Lower lobe of right lung (tissue), 2 donors: ENCODE data around the gene HOGA1. TPM values are rescaled to one million over a fixed set of nuclear protein-coding genes. Genes with fewer than 3 reads are reported as not detected.
"Not testable (repeated sequence)": the region's sequence is repeated elsewhere in the genome, so short reads cannot be mapped to it uniquely, and the experiment has no call there.

Experiments
- ATAC-seq, 2 donors: fragments of 200-7000 bp; cut with Tn5 transposase; one replicate each; pipeline ENCODE4 v1.9.1; 2020 to 2022; ENCODE audit warnings: mild to moderate bottlenecking in 2 of 2, moderate library complexity in 2 of 2
- DNase-seq: peaks from one replicate; pipeline ENCODE4 v3.0.0-alpha.2; 2020
- H3K27ac ChIP-seq: fragments of 200-600 bp; one replicate; pipeline ENCODE4 v1.8.0; 2022
- H3K27me3 ChIP-seq: fragments of 200-600 bp; one replicate; pipeline ENCODE4 v1.8.0; 2022; ENCODE audit warnings: low read depth
- H3K36me3 ChIP-seq: fragments of 200-600 bp; one replicate; pipeline ENCODE4 v1.8.0; 2022; ENCODE audit warnings: mild to moderate bottlenecking
- H3K4me1 ChIP-seq: fragments of 200-600 bp; one replicate; pipeline ENCODE4 v1.8.0; 2022
- H3K4me3 ChIP-seq: fragments of 200-600 bp; one replicate; pipeline ENCODE4 v1.8.0; 2022; ENCODE audit warnings: mild to moderate bottlenecking
- H3K9me3 ChIP-seq: fragments of 200-600 bp; one replicate; pipeline ENCODE4 v1.8.0; 2022
- CTCF ChIP-seq: fragments of 200-600 bp; IDR thresholded peaks from one replicate; pipeline ENCODE4 v1.8.0; 2022; ENCODE audit warnings: antibody characterized with exemption, mild to moderate bottlenecking
- intact Hi-C: fragments of 100-400 bp; cut with DNase I; formaldehyde crosslinking; loops from one replicate; pipeline ENCODE4 v1.11.0; 2022
- total RNA-seq: library from RNA; stranded (reverse); fragmentation: NEBNext Ultra II Directional; extraction: Animal tissue kit (Norgen Biotek cat#: 25700); gene quantifications from one replicate; pipeline ENCODE4 v1.2.1, GENCODE V29; 2021
- donor health status: DM: no; HTN: yes; CAD: no; lungs with severe emphysema.

Gene HOGA1
- total RNA-seq, 1 donor from 2014 or later, result 1.1 TPM

GRCh38 chr10:97631098-97631497 is 46.9 kb downstream of the HOGA1 start:
- Histone ChIP-seq H3K36me3 (no peaks in the 10 kb centered on the region), H3K4me1 (peaks cover 5% of the 10 kb centered on the region), H3K27ac (no peak overlapping the region), H3K27me3 (no peaks in the 10 kb centered on the region), H3K9me3 (no peaks in the 10 kb centered on the region), H3K4me3 (no peak overlapping the region)
- no peak for ATAC-seq
- DNase-seq, result no peak
- intact Hi-C loops, result no loop called here
- TF ChIP-seq CTCF, result no peak

- Histone ChIP-seq H3K36me3 (no peaks in the 10 kb centered on the region), H3K9me3 (no peaks in the 10 kb centered on the region), H3K4me1 (peaks cover 5% of the 10 kb centered on the region), H3K4me3 (peak within 1 kb of the TSS; percentile 86), H3K27me3 (no peaks in the 10 kb centered on the region), H3K27ac (peak within 1 kb of the TSS; percentile 73)
- DNase-seq, result peak; percentile 95
- ATAC-seq, result peak; percentile 99 to 100
- TF ChIP-seq CTCF, result no peak
- intact Hi-C loops, result no loop called here
Observed at GRCh38 chr10:97632949-97633884, 49.0 kb downstream of the HOGA1 start, which contains the start of gene MORN4. TSS of gene MORN4 (minus strand) at chr10:97633500. CDS start at chr10:97619653, 13,847 bp downstream.

- DNase-seq (no peak), ATAC-seq (peak; percentile 57 to 66)
Observed at GRCh38 chr10:97633921-97634320, 49.7 kb downstream of the HOGA1 start.

GRCh38 chr10:97635577-97635976 is 51.4 kb downstream of the HOGA1 start:
- no peak for TF ChIP-seq CTCF
- Histone ChIP-seq H3K4me3 (no peak overlapping the region), H3K27me3 (no peaks in the 10 kb centered on the region), H3K9me3 (no peaks in the 10 kb centered on the region), H3K4me1 (peaks cover 5% of the 10 kb centered on the region), H3K36me3 (no peaks in the 10 kb centered on the region), H3K27ac (no peak overlapping the region)
- intact Hi-C loops, result no loop called here
- DNase-seq (no peak), ATAC-seq (no peak)

More at GRCh38 chr10:97633921-97634320, 49.7 kb downstream of the HOGA1 start:
- Histone ChIP-seq H3K27ac (peak overlapping the region; percentile 73), H3K4me3 (peak overlapping the region; percentile 86), H3K9me3 (no peaks in the 10 kb centered on the region), H3K4me1 (peaks cover 5% of the 10 kb centered on the region), H3K36me3 (no peaks in the 10 kb centered on the region), H3K27me3 (no peaks in the 10 kb centered on the region)
- peak; percentile 21 for TF ChIP-seq CTCF
- intact Hi-C loops, result no loop called here

GRCh38 chr10:97639090-97639489 is 54.9 kb downstream of the HOGA1 start:
- intact Hi-C loops, result not testable (repeated sequence)

More at GRCh38 chr10:97639090-97639489, 54.9 kb downstream of the HOGA1 start:
- not testable (repeated sequence) for ATAC-seq, H3K36me3 ChIP-seq, DNase-seq, H3K9me3 ChIP-seq, H3K27ac ChIP-seq, H3K27me3 ChIP-seq, H3K4me3 ChIP-seq
- H3K4me1 ChIP-seq, result peaks cover 24% of the 10 kb centered on the region
